SK-N-SH (cell line): ENCODE results near the gene TNFRSF1B. TPM values are rescaled to one million over a fixed set of nuclear protein-coding genes. Genes with fewer than 3 reads are reported as not detected.

ENCODE experiments used
- CTCF ChIA-PET: fragments of 300-600, 350-600 bp; formaldehyde crosslinking; extraction: SDS; loops from one replicate; lab custom pipeline; 2021; lab: Yijun Ruan, JAX
- POLR2A ChIA-PET: fragments of 350-600 bp; sonication (Branson Sonifier 250); formaldehyde crosslinking; extraction: SDS; loops from one replicate; lab custom pipeline; 2020; ENCODE audit warnings: antibody characterized with exemption, inconsistent platforms; lab: Yijun Ruan, JAX
- DNase-seq: peaks from one replicate; pipeline ENCODE4 v3.0.0; 2012
- H2AFZ ChIP-seq: fragments of 200-600 bp; sonication (generic); 2 replicates; pipeline ENCODE4 v1.8.1; 2016; ENCODE audit warnings: antibody characterized with exemption, mild to moderate bottlenecking, low read depth
- H3F3A ChIP-seq: fragments of 200-600 bp; sonication (generic); replicated peaks from 2 replicates; pipeline ENCODE3; 2016; ENCODE audit warnings: antibody characterized with exemption, mild to moderate bottlenecking; ENCODE audit not compliant: insufficient read depth
- H3K27ac ChIP-seq, 2 experiments: fragments of 200-500 bp in 1 of 2; fragments of 200-600 bp in 1 of 2; sonication (Bioruptor generic) in 1 of 2; sonication (generic), shearing (Covaris generic) in 1 of 2; 2 replicates each; pipeline versions ENCODE4 v1.5.1 to v1.6.1; 2014 to 2016; ENCODE audit warnings: low read depth in 2 of 2, inconsistent platforms in 1 of 2, low read length in 1 of 2, mild to moderate bottlenecking in 1 of 2, mixed read lengths in 1 of 2
- H3K27me3 ChIP-seq: fragments of 200-600 bp; sonication (generic), shearing (Covaris generic); 2 replicates; pipeline ENCODE4 v1.6.1; 2016; ENCODE audit warnings: mixed run types; ENCODE audit not compliant: insufficient read depth
- H3K36me3 ChIP-seq, 2 experiments: fragments of 200-500 bp in 1 of 2; fragments of 200-600 bp in 1 of 2; sonication (Bioruptor generic) in 1 of 2; sonication (generic) in 1 of 2; replicated peaks in 1 of 2; 2 replicates each; pipeline versions ENCODE3 to v1.5.1; 2014 to 2016; ENCODE audit warnings: low read length in 1 of 2, mild to moderate bottlenecking in 1 of 2; ENCODE audit not compliant: insufficient read depth in 2 of 2, control insufficient read depth in 1 of 2
- H3K4me1 ChIP-seq, 2 experiments: fragments of 200-500 bp in 1 of 2; fragments of 200-600 bp in 1 of 2; sonication (Bioruptor generic) in 1 of 2; sonication (generic), shearing (Covaris generic) in 1 of 2; 2 replicates each; pipeline versions ENCODE4 v1.5.1 to v1.6.1; 2014 to 2016; ENCODE audit warnings: low read depth in 1 of 2, low read length in 1 of 2, mixed run types in 1 of 2; ENCODE audit not compliant: insufficient read depth in 2 of 2, control insufficient read depth in 1 of 2
- H3K4me2 ChIP-seq: fragments of 200-600 bp; sonication (generic), shearing (Covaris generic); 2 replicates; pipeline ENCODE4 v1.6.1; 2017; ENCODE audit warnings: mixed run types
- H3K4me3 ChIP-seq, 2 experiments: fragments of 200-500 bp in 1 of 2; fragments of 200-600 bp in 1 of 2; sonication (Bioruptor generic) in 1 of 2; sonication (generic), shearing (Covaris generic) in 1 of 2; 2 replicates each; pipeline versions ENCODE4 v1.5.1 to v1.8.1; 2014 to 2016; ENCODE audit warnings: low read depth in 2 of 2, inconsistent platforms in 1 of 2, low read length in 1 of 2, mild to moderate bottlenecking in 1 of 2, mixed read lengths in 1 of 2, moderate library complexity in 1 of 2
- H3K79me2 ChIP-seq: fragments of 200-600 bp; sonication (generic); 2 replicates; pipeline ENCODE4 v1.8.1; 2017; ENCODE audit warnings: mild to moderate bottlenecking; ENCODE audit not compliant: insufficient read depth
- H3K9ac ChIP-seq: fragments of 200-600 bp; sonication (generic); 2 replicates; pipeline ENCODE4 v1.6.1; 2017; ENCODE audit warnings: mixed run types
- H3K9me2 ChIP-seq: fragments of 200-600 bp; sonication (generic); 2 replicates; pipeline ENCODE4 v1.6.1; 2017; ENCODE audit warnings: mixed run types
- H3K9me3 ChIP-seq: fragments of 200-600 bp; sonication (generic); 2 replicates; pipeline ENCODE4 v1.6.1; 2017; ENCODE audit warnings: mixed run types, mild to moderate bottlenecking, moderate library complexity
- H4K20me1 ChIP-seq: fragments of 200-600 bp; sonication (generic); 2 replicates; pipeline ENCODE4 v1.6.1; 2017; ENCODE audit warnings: mild to moderate bottlenecking, mixed run types; ENCODE audit not compliant: insufficient read depth
- CHD2 ChIP-seq: fragments of 150-350 bp; IDR thresholded peaks from 2 replicates; pipeline ENCODE4 v1.6.1; 2018; ENCODE audit warnings: low read length; ENCODE audit not compliant: partially characterized antibody
- ELF1 ChIP-seq: IDR thresholded peaks from 2 replicates; pipeline ENCODE4 v1.4.0; 2012
- FOSL2 ChIP-seq: IDR thresholded peaks from 2 replicates; pipeline ENCODE4 v1.4.0; 2012; ENCODE audit warnings: low read depth, mild to moderate bottlenecking, moderate library complexity, borderline replicate concordance
- FOXM1 ChIP-seq: IDR thresholded peaks from 2 replicates; pipeline ENCODE4 v1.4.0; 2012; ENCODE audit warnings: low read depth, mild to moderate bottlenecking
- GABPA ChIP-seq: IDR thresholded peaks from 2 replicates; pipeline ENCODE4 v1.4.0; 2012; ENCODE audit warnings: low read depth, mild to moderate bottlenecking
- IRF3 ChIP-seq: fragments of 150-350 bp; IDR thresholded peaks from 2 replicates; pipeline ENCODE4 v1.6.1; 2016; ENCODE audit warnings: mild to moderate bottlenecking, low read depth, low read length
- TCF12 ChIP-seq: IDR thresholded peaks from 2 replicates; pipeline ENCODE4 v1.4.0; 2012
- WGBS: methylation state at CpG from one replicate; pipeline ENCODE4 v1.1.6; 2017; ENCODE audit warnings: low lambda C conversion rate; 5-methylcytosine and 5-hydroxymethylcytosine counted together
- polyA plus RNA-seq, 3 experiments: library from polyadenylated mRNA; depleted of rRNA; stranded (reverse); fragments of >200 nt; gene quantifications; 2 replicates each; pipeline ENCODE4 v1.2.3, GENCODE V29; 2012

Gene TNFRSF1B
- polyA plus RNA-seq, 1 of the 3 experiments (the other 2 are of a cell fraction), result 0.36 TPM

GRCh38 chr1:12171206-12172041 lies 4.6 kb downstream of the TNFRSF1B start (continued):
- no peak for TF ChIP-seq IRF3

DNA sequence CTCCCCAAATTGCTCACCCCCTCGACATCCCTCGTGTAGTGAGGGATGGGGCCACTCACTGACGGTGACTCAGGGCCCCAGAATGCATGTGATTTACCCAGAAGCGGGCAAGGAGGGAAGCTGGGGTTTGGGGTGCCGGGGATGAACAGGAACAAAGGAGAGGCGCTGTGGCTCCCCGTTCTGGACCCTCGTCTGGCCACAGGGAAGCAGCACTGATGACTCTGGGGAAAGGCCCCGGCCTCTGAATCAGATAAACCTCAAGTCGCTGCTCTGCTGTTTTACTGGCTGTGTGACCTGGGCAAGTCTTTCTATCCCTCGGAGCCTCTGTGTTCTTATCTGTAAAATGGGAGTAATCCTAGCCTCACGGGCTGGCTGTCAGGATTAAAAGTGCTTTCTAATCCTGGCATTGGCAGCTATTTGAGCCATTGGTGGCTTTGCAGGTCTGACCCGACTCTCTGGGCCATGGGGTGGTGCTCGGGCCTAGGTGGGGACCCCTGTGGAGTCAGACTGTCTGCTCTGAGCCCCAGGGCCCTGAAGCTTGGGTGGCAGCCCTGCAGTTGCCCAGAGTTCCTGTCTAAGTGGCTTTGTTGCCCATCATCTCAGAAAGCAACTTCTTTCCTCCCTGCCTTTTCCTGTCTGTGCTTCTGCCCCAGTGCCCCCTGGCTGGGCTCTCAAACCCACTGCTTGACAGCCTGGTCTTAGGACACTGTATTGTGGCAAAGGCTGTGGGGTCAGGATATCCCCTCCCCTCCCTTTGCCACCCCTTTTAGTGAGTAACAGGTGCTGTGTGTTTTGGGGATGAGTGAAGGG lies 5.5 kb downstream of the TNFRSF1B start:
- no peak for DNase-seq
- Histone ChIP-seq H3K27me3 (peaks cover 12% of the 10 kb centered on the region), H3K27ac (no peak overlapping the region), H3K4me1 (peaks cover 0 to 1% of the 10 kb centered on the region in 2 experiments; a peak in 1 of 4 replicates), H3K36me3 (no peaks in the 10 kb centered on the region), H2AFZ (no peak overlapping the region), H4K20me1 (no peaks in the 10 kb centered on the region), H3K9me2 (no peaks in the 10 kb centered on the region), H3K9ac (no peak overlapping the region), H3K4me2 (no peak overlapping the region), H3K4me3 (no peak overlapping the region), H3F3A (no peaks in the 10 kb centered on the region), H3K9me3 (no peaks in the 10 kb centered on the region), H3K79me2 (no peaks in the 10 kb centered on the region)
- ChIA-PET CTCF (interaction anchor here (0.6 to 4.6 kb wide), 2 partner anchors 41 to 47 kb away, joined by 5 to 21 read pairs; no protein-coding TSS in a partner anchor), POLR2A (no interaction called here)
- no peak for TF ChIP-seq FOSL2
- no peak for TF ChIP-seq ELF1
- no peak for TF ChIP-seq FOXM1
- no peak for TF ChIP-seq TCF12
- TF ChIP-seq CHD2, result no peak
- 86% methylated on average over 12 of the region's 14 CpGs for WGBS

DNA sequence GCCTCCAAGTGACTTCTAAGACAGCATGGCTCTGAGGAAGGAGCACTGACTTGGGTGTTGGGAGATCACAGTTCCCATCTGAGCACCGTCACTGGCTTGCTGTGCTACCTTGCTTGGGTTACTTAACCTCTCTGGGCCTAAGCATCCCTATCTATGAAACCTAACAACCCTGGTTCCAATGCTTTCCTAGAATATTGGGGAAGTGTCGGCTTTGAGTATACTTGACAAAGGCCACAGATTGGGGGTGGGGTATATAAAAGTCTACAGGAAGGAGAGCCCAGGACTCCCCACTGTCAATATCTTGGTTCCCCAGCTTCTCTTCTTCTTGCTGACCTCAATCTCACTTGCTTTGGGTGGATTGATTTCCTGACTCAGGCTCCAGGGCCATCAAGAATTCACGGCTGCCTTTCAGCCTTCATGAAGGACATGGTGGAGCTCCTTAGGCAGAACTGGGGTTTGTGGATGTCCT lies 6.3 kb downstream of the TNFRSF1B start:
- Histone ChIP-seq H3K27me3 (peaks cover 4% of the 10 kb centered on the region; the same call in 1 of the 2 replicates), H3F3A (no peaks in the 10 kb centered on the region), H2AFZ (no peak overlapping the region), H3K79me2 (no peaks in the 10 kb centered on the region), H3K36me3 (no peaks in the 10 kb centered on the region), H3K9me2 (no peaks in the 10 kb centered on the region)
- ChIA-PET CTCF (interaction anchor here (4.6 kb wide), 1 partner anchor 48 kb away, joined by 21 read pairs; no protein-coding TSS in a partner anchor), POLR2A (no interaction called here)
- 87% methylated on average over 3 of the region's 3 CpGs for WGBS
- no peak for TF ChIP-seq TCF12
- no peak for TF ChIP-seq GABPA
- TF ChIP-seq, all 33 proteins: peak for 0
- H3K4me3 ChIP-seq, result no peak overlapping the region
- H3K9ac ChIP-seq, result no peak overlapping the region
- H3K27ac ChIP-seq, result no peak overlapping the region
- DNase-seq, result no peak
- H3K9me3 ChIP-seq, result no peaks in the 10 kb centered on the region
- no peak overlapping the region for H3K4me2 ChIP-seq
- H4K20me1 ChIP-seq, result no peaks in the 10 kb centered on the region
- H3K4me1 ChIP-seq, result peaks cover 3% of the 10 kb centered on the region in 2 experiments; a peak in 2 of 4 replicates
